Right lobe of liver (tissue), 6 donors: ENCODE data around the gene AQP7. TPM values are rescaled to one million over a fixed set of nuclear protein-coding genes. Genes with fewer than 3 reads are reported as not detected.

ENCODE experiments used
- ATAC-seq, 4 donors: fragments of 200-7000 bp; cut with Tn5 transposase; one replicate each; pipeline ENCODE4 v1.9.1; 2020; ENCODE audit warnings: mild to moderate bottlenecking in 4 of 4, moderate library complexity in 4 of 4
- DNase-seq, 3 donors: peaks; one replicate each; pipeline ENCODE4 v3.0.0-alpha.2; 2020
- H3K27ac ChIP-seq, 3 donors: fragments of 200-600 bp; one replicate each; pipeline ENCODE4 v1.8.0; 2022
- H3K27me3 ChIP-seq, 2 donors: fragments of 200-600 bp; one replicate each; pipeline ENCODE4 v1.8.0; 2022
- H3K36me3 ChIP-seq, 4 donors: fragments of 200-600 bp; sonication (generic) in 1 of 4; one replicate each; pipeline versions ENCODE4 v1.5.1 to v1.8.0; 2017 to 2022; ENCODE audit warnings: control low read depth in 1 of 4
- H3K4me1 ChIP-seq, 4 donors: fragments of 200-600 bp; sonication (generic) in 1 of 4; one replicate each; pipeline versions ENCODE4 v1.5.1 to v1.8.0; 2017 to 2022; ENCODE audit warnings: control low read depth in 1 of 4
- H3K4me3 ChIP-seq, 3 donors: fragments of 200-600 bp; one replicate each; pipeline ENCODE4 v1.8.0; 2022
- H3K9me3 ChIP-seq, 4 donors: fragments of 200-600 bp; sonication (generic) in 1 of 4; one replicate each; pipeline versions ENCODE4 v1.5.1 to v1.8.0; 2017 to 2022; ENCODE audit warnings: control low read depth in 1 of 4
- CTCF ChIP-seq, 4 donors: fragments of 200-600 bp in 3 of 4; fragments of 450-650 bp in 1 of 4; IDR thresholded peaks; one replicate each; pipeline versions ENCODE4 v1.5.1 to v1.8.0; 2016 to 2022; ENCODE audit warnings: antibody characterized with exemption in 4 of 4, mild to moderate bottlenecking in 2 of 4
- POLR2A ChIP-seq: fragments of 450-650 bp; IDR thresholded peaks from one replicate; pipeline ENCODE4 v1.6.1; 2017; ENCODE audit warnings: antibody characterized with exemption, mild to moderate bottlenecking
- WGBS: methylation state at CpG from one replicate; pipeline ENCODE4 v1.1.6; 2018; ENCODE audit warnings: low coverage, low lambda C conversion rate; ENCODE audit not compliant: insufficient coverage; ENCODE audit errors: missing lambda C conversion rate; 5-methylcytosine and 5-hydroxymethylcytosine counted together
- intact Hi-C, 2 donors: fragments of 100-400 bp; cut with DNase I; formaldehyde crosslinking; loops; one replicate each; pipeline versions ENCODE4 v1.11.2 to v1.14.1; 2022
- total RNA-seq, 6 experiments: library from RNA; depleted of rRNA in 2 of 6; stranded (reverse); fragments of >200 nt in 2 of 6; fragmentation: NEBNext Ultra II Directional in 3 of 6; extraction: Animal tissue kit (Norgen Biotek cat#: 25700) in 3 of 6; gene quantifications; one replicate each; pipeline versions ENCODE4 v1.1.0 to v1.2.4, GENCODE V29; 2016 to 2023
- donor health status: DM: no; HTN: yes; CAD: no.
- donor health status: DM: no; HTN: no; CAD: no.
- donor health status: DM: no; HTN: no; CAD: no.
- donor health status: DM: no; HTN: yes; CAD: no.
- donor health status: DM: no; HTN: yes; CAD: no.

Gene AQP7
- total RNA-seq, 6 experiments from 2014 or later, result 10.4 to 25.1 (median 16.6) TPM

GRCh38 chr9:33414268-33414667, 11.9 kb upstream of the AQP7 start:
- no peak for ATAC-seq
- H3K9me3 ChIP-seq, result no peaks in the 10 kb centered on the region
- no peak for DNase-seq
- H3K36me3 ChIP-seq, result no peaks in the 10 kb centered on the region
- TF ChIP-seq POLR2A (no peak), CTCF (IDR thresholded peaks at IDR 0.05) (no peak)
- intact Hi-C loops, result loop anchor here in 1 of 2 donors (5.0 kb wide), 1 partner anchor 43 kb away; no protein-coding TSS in a partner anchor
- peaks cover 0 to 18% (median 8%) of the 10 kb centered on the region in 4 donors for H3K4me1 ChIP-seq
- H3K27me3 ChIP-seq, result no peaks in the 10 kb centered on the region
- WGBS, result 31% methylated on average over 2 of the region's 3 CpGs
- H3K4me3 ChIP-seq, result no peak overlapping the region
- H3K27ac ChIP-seq, result no peak overlapping the region

- Histone ChIP-seq H3K27me3 (no peaks in the 10 kb centered on the region), H3K9me3 (no peaks in the 10 kb centered on the region), H3K4me3 (no peak overlapping the region), H3K27ac (no peak overlapping the region), H3K36me3 (no peaks in the 10 kb centered on the region), H3K4me1 (peaks cover 0 to 1% (median 0%) of the 10 kb centered on the region in 4 donors)
- DNase-seq (no peak), ATAC-seq (peak in 1 of 4 donors; percentile 26)
- 100% methylated on average over 1 of the region's 5 CpGs for WGBS
- no peak for TF ChIP-seq POLR2A
- no peak for TF ChIP-seq CTCF (IDR thresholded peaks at IDR 0.05)
- intact Hi-C loops, result no loop called here
Observed at GRCh38 chr9:33408087-33408486, 5.7 kb upstream of the AQP7 start.

- no peak overlapping the region for H3K27ac ChIP-seq
- H3K9me3 ChIP-seq, result no peaks in the 10 kb centered on the region
- WGBS, result 94% methylated on average over 2 of the region's 3 CpGs
- H3K27me3 ChIP-seq, result no peaks in the 10 kb centered on the region
- TF ChIP-seq CTCF (IDR thresholded peaks at IDR 0.05) (no peak), POLR2A (no peak)
- H3K4me1 ChIP-seq, result peaks cover 0 to 3% (median 0%) of the 10 kb centered on the region in 4 donors
- no peaks in the 10 kb centered on the region for H3K36me3 ChIP-seq
- DNase-seq, result no peak
- intact Hi-C loops, result no loop called here
- no peak overlapping the region for H3K4me3 ChIP-seq
- ATAC-seq, result no peak
Observed at GRCh38 chr9:33407061-33407460, 4.7 kb upstream of the AQP7 start.

GRCh38 chr9:33404788-33405362, 2.5 kb upstream of the AQP7 start:
- Histone ChIP-seq H3K27ac (no peak overlapping the region), H3K4me3 (no peak overlapping the region), H3K36me3 (no peaks in the 10 kb centered on the region), H3K27me3 (no peaks in the 10 kb centered on the region), H3K4me1 (peaks cover 0 to 3% (median 0%) of the 10 kb centered on the region in 4 donors), H3K9me3 (no peaks in the 10 kb centered on the region)
- ATAC-seq (peak in 1 of 4 donors; percentile 11), DNase-seq (no peak)
- 89% methylated on average over 3 of the region's 4 CpGs for WGBS
- intact Hi-C loops, result loop anchor here in 1 of 2 donors (5.0 kb wide), 1 partner anchor 62 kb away; no protein-coding TSS in a partner anchor
- TF ChIP-seq POLR2A, result no peak
- no peak for TF ChIP-seq CTCF (IDR thresholded peaks at IDR 0.05)
